ENCODE data around the gene PHYKPL. TPM values are rescaled to one million over a fixed set of nuclear protein-coding genes. Genes with fewer than 3 reads are reported as not detected.
"Not testable (repeated sequence)": the region's sequence is repeated elsewhere in the genome, so short reads cannot be mapped to it uniquely, and the experiment has no call there.

Gene PHYKPL
- total RNA-seq, 1 donor from 2014 or later, result 132 TPM

GRCh38 chr5:178264044-178264443 is 31.4 kb upstream of the PHYKPL start:
- DNase-seq (ENCODE audit: low spot score), result no peak

DNA sequence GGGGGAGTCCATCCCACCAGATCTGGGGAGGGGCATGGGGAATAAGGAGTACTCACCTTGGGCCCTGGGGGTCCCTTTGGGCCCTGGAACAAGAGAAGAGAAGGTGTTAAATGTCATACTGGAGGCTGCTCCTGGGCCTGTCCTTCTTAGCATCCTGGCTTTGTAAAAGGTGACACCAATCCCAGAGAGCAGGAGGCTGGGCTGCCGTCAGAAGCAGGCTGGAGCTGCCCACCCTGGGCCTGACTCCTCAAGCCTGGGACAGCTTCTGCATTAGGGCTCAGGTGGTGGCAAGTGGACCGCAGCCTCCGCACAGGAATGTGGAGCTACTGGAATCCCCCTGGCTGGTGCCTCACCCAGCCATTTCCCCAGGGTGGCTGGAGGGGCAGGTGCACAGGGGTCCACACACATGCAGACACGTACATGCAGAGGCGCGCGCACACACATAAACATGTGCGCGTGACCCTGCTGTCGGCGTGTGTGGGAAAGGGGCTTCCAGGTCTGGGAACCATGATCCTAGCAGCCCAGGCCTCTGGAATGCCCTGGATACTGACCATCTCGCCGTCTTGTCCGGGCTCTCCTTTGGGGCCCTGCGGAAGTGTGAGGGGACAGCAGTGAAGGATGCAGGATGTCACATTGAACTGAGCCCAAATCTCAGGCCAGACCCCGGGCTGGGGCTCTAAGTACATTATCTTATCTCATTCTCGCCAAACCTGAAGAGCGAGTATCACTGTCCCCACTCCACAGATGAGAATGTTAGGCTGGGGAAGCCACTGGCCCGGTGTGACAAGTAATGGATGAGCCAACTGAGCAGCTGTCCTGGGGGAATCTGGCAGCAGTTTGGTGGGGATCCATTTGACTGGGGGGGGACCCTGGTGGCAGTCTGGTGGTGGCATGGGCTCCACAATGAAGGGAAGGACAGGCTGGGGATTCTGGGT is 29.3 kb upstream of the PHYKPL start:
- no peak for DNase-seq (ENCODE audit: low spot score)

GRCh38 chr5:178259623-178260536 is 27.3 kb upstream of the PHYKPL start:
- DNase-seq (ENCODE audit: low spot score), result no peak

DNA sequence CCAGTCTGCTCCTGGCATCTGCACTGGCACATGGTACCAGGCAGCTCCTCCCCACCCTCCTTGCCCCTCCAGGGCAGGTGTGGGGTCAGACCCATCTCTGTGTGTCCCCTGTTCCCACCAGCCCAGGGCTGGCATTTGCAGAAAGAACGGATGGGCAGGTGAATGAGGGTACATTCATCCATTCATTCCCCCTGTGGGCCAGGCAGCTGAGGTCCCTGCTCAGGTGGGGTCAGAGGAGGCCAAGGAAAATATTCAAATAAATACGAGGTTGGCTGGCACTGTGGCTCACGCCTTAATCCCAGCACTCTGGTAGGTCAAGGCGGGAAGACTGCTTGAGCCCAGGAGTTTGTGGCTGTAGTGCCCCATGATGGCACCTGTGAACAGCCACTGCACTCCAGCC is 25.0 kb upstream of the PHYKPL start:
- no peak for DNase-seq (ENCODE audit: low spot score)

DNA sequence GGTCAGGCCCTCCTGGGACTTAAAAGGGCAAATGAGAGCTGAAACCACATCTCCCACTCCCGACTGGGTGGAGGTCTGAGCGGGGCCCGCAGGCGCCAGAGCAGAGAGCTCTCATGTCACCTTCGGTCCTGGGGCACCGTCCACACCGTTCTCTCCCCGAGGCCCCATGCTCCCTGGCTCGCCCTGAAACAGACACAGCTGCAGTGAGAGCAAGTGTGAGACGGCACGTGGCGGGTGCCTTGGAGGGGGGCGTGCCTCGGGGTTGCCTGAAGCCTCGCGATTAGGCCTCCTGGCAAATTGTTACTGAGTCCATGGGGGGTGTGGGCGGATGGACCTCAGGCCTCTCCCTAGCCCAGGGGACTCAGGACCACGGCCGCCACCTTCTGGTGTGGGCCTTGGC is 24.1 kb upstream of the PHYKPL start:
- no peak for DNase-seq (ENCODE audit: low spot score)

- not testable (repeated sequence) for DNase-seq (ENCODE audit: low spot score)
Measured at GRCh38 chr5:178253632-178254031, 21.0 kb upstream of the PHYKPL start.

GRCh38 chr5:178252258-178252657 is 19.7 kb upstream of the PHYKPL start:
- no peak for DNase-seq (ENCODE audit: low spot score)

- DNase-seq (ENCODE audit: low spot score), result no peak
Measured at GRCh38 chr5:178250263-178250662, 17.7 kb upstream of the PHYKPL start.

GRCh38 chr5:178249191-178249989 is 16.8 kb upstream of the PHYKPL start:
- no peak for DNase-seq (ENCODE audit: low spot score)

DNA sequence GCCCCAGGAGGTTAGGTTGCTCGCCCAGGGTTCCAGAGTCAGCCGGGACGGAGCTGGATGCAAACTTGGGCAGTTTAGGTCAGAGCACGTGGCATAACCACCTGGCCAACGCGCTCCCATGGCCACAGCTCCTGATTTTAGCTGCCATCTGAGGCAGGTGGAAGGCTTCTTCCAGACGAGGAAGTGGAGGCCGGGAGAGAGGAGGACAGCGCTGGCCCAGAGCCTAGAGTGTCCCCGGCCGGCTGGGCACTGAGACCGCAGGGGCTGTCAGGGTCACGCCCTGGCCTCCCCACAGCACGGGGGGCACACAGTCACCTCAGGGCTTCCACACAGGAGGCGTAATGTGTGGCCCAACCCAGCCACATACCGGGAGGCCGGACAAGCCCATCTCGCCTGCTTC is 16.1 kb upstream of the PHYKPL start:
- no peak for DNase-seq (ENCODE audit: low spot score)

DNA sequence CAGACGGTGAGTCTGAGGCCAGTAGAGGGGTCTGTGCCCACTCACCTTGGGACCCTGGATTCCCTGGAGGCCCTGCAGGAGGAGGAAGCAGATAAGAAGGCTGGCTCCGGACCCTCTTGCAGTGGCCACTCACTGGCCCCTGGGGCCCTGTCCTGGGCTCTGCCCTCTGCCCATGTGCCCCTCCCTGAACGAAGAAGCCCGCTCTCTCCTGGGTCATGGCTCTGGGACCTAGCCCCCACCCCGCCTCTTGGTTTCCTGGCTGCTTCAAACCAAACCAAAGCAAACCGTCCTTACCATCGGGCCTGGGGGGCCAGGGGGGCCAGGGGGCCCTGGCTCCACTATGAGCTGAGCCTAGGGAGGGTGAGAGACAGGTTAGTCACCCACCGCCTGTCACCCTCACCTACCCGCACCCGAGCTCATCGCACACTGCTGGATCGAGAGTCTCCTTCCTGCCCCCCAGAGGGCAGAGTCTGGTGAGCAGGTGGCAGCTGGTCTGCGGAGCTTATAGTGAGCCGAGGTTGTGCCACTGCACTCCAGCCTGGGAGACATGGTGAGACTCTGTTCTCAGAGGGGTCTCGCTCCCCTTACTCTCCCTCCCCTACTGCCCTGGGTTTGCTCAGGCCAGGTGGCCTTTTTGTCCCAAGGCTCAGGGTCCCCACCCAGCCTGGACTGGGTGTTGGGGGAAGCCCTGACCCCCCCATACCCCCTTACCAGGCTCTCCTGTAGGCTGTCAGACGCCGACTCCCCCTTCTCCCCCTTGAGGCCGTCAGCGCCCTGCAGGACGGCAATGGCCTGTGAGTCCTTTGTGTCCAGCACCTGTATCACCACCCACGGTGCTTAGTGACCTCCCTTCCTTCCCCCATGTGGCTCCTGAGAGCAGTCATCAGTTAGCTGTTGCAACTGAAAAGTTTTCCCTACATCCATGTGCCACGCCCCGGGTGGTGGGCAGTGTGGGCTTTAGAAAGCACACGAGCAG is 15.2 kb upstream of the PHYKPL start:
- no peak for DNase-seq (ENCODE audit: low spot score)

- no peak for DNase-seq (ENCODE audit: low spot score)
Measured at GRCh38 chr5:178246624-178247279, 14.2 kb upstream of the PHYKPL start.

- DNase-seq (ENCODE audit: low spot score), result no peak
Measured at GRCh38 chr5:178245389-178245788, 12.8 kb upstream of the PHYKPL start.

DNA sequence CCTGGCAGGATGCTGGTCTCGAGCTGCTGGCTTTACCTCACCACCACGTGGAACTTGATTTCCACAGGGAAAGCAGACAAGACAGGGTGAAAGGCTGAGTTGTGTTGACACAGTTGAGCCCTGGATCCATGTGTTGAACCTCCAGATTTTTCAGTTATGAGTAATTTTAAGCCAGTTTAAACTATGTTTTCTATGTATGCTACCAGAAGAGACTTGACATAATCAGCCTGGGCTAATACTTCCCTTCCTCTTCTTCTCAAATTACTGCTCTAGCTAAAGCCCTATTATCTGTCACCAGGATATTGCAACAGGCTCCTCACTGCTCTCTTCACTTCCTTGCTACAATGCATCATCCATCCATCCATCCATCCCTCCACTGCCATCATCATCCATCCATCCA is 12.0 kb upstream of the PHYKPL start:
- DNase-seq (ENCODE audit: low spot score), result no peak

- DNase-seq (ENCODE audit: low spot score), result no peak
Measured at GRCh38 chr5:178242416-178242815, 9.8 kb upstream of the PHYKPL start.

GRCh38 chr5:178241688-178242231 is 9.2 kb upstream of the PHYKPL start:
- no peak for DNase-seq (ENCODE audit: low spot score)

GRCh38 chr5:178241231-178241663 is 8.6 kb upstream of the PHYKPL start:
- no peak for DNase-seq (ENCODE audit: low spot score)

DNA sequence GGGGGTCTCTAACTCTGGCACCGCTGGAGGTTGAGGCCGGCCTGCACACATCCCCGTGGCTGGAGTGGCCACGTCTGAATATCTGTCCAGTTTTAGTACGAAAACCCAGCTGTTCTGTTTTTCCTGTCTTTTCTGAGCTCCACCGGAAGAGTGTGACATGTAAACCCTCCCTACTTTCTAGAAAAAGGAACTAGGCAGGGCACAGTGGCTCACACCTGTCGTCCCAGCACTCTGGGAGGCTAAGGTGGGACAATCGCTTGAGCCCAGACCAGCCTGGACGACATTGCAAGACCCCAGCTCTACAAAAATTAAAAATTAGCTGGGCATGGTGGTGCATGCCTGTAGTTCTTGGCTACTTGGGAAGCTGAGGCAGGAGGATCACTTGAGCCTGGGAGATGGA is 8.2 kb upstream of the PHYKPL start:
- no peak for DNase-seq (ENCODE audit: low spot score)

DNA sequence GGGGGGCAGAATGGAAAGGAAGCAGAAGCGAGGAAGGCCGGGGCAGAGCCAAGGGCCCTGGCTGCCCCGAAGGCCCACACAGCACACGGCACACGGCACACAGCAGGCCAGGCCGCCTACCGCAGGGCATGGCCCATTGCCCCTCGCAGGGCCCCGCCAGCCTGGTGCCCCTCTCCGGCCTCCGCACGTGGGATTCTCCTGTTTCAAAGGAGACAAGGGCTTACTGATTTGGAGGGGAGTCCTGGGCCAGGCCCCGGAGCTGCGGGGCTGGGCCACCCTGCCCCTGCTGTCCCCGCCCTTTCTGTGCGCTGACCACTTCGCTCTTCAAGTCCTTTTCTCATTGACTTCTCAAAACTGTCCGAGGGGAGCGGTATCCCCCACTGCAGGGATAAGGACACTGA is 7.7 kb upstream of the PHYKPL start:
- DNase-seq (ENCODE audit: low spot score), result no peak

All from ureter (tissue), 1 donor.